HG02763 (cell line): ENCODE results near the gene PHLDB2.
A peak's percentile ranks its signal among the peaks of the same experiment; 100 is the strongest.

Experiments used
- ATAC-seq: cut with Tn5 transposase; IDR thresholded peaks from one replicate; pipeline ENCODE4 v1.9.1; 2021; ENCODE audit warnings: mild to moderate bottlenecking, moderate library complexity; ENCODE audit not compliant: unreplicated experiment

The PHLDB2 gene

GRCh38 chr3:111989061-111989678, 130.1 kb downstream of the PHLDB2 start:
- peak; percentile 82 for ATAC-seq

- no peak for ATAC-seq
Measured at GRCh38 chr3:111993038-111993437, 134.0 kb downstream of the PHLDB2 start.

GRCh38 chr3:111998636-111999483, 139.8 kb downstream of the PHLDB2 start, which contains the start of gene TAGLN3:
TAGLN3 (plus strand) TSS chr3:111998922; CDS start chr3:111999423, 501 bp downstream.
- peak; percentile 37 for ATAC-seq

GRCh38 chr3:111999484-112000324, 140.6 kb downstream of the PHLDB2 start:
- ATAC-seq = no peak

- ATAC-seq = no peak
Measured at GRCh38 chr3:112000367-112000771, 141.3 kb downstream of the PHLDB2 start.

GRCh38 chr3:112000966-112001365, 141.9 kb downstream of the PHLDB2 start:
- no peak for ATAC-seq

- ATAC-seq = no peak
Measured at GRCh38 chr3:112001526-112001925, 142.5 kb downstream of the PHLDB2 start.

- no peak for ATAC-seq
Measured at GRCh38 chr3:112002096-112002971, 143.3 kb downstream of the PHLDB2 start.

GRCh38 chr3:112003321-112004080, 144.4 kb downstream of the PHLDB2 start:
- ATAC-seq = no peak

- no peak for ATAC-seq
Measured at GRCh38 chr3:112004187-112004586, 145.1 kb downstream of the PHLDB2 start.

GRCh38 chr3:112004669-112005068, 145.6 kb downstream of the PHLDB2 start:
- ATAC-seq = no peak

- no peak for ATAC-seq
Measured at GRCh38 chr3:112005091-112005672, 146.1 kb downstream of the PHLDB2 start.

- ATAC-seq = no peak
Measured at GRCh38 chr3:112007633-112008032, 148.6 kb downstream of the PHLDB2 start.

- ATAC-seq = no peak
Measured at GRCh38 chr3:112009670-112010069, 150.6 kb downstream of the PHLDB2 start.

GRCh38 chr3:112010636-112011035, 151.6 kb downstream of the PHLDB2 start:
- no peak for ATAC-seq

GRCh38 chr3:112011376-112011940, 152.4 kb downstream of the PHLDB2 start:
- ATAC-seq = no peak

GRCh38 chr3:112012205-112012992, 153.3 kb downstream of the PHLDB2 start:
- ATAC-seq = no peak
